ENCODE data around the gene CST9.

- TF ChIP-seq CTCF (IDR thresholded peaks at IDR 0.05), result no peak
- TF ChIP-seq POLR2A (IDR thresholded peaks at IDR 0.05), result no peak
Observed at GRCh38 chr20:23585449-23585807, 20.3 kb downstream of the CST9 start.
